Measurements from ENCODE around the gene NCAPG2. TPM values are rescaled to one million over a fixed set of nuclear protein-coding genes. Genes with fewer than 3 reads are reported as not detected.

The NCAPG2 gene
- total and polyA plus RNA-seq, 2 experiments from 2014 or later: 38.7 to 91.2 TPM

GRCh38 chr7:158663428-158663741 is 41.2 kb downstream of the NCAPG2 start (continued):
- TF ChIP-seq ETS1 (IDR thresholded peaks at IDR 0.05): no peak

GRCh38 chr7:158662610-158663427 is 41.8 kb downstream of the NCAPG2 start:
- Mint-ChIP-seq H3K27ac (no peak overlapping the region), H3K4me1 (peaks cover 4% of the 10 kb centered on the region; the same call in 2 of the 3 replicates), H3K27me3 (ENCODE audit: insufficient read depth, low read depth, poor library complexity) (peaks cover 2% of the 10 kb centered on the region), H3K4me3 (no peak overlapping the region), H3K9me3 (no peaks in the 10 kb centered on the region), H3K36me3 (ENCODE audit: low read depth) (peaks cover 55% of the 10 kb centered on the region)
- no peaks in the 10 kb centered on the region for H3K27me3 ChIP-seq (ENCODE audit: insufficient read depth)
- no peak overlapping the region for H3K4me2 ChIP-seq
- DNase-seq (ENCODE audit: low spot score): no peak
- ATAC-seq: no peak
- H3K4me1 ChIP-seq (ENCODE audit: insufficient read depth): no peaks in the 10 kb centered on the region; the same call in 1 of the 2 replicates
- H3K36me3 ChIP-seq (ENCODE audit: insufficient read depth): peaks cover 41% of the 10 kb centered on the region; the same call in 1 of the 2 replicates
- H2AFZ ChIP-seq: no peak overlapping the region
- peaks cover 9% of the 10 kb centered on the region; the same call in 1 of the 2 replicates for H3K79me2 ChIP-seq (replicated peaks; ENCODE audit: insufficient read depth)
- 0 out of 2 replicates have a peak, but pooled peaks cover 3% of the 10 kb centered on the region for H3F3A ChIP-seq (replicated peaks; ENCODE audit: low read depth)
- H3K27ac ChIP-seq (ENCODE audit: low read depth): no peak overlapping the region
- H3K4me3 ChIP-seq: no peak overlapping the region
- peaks cover 9% of the 10 kb centered on the region; the same call in 1 of the 2 replicates for H4K20me1 ChIP-seq (replicated peaks; ENCODE audit: insufficient read depth)
- H3K9me2 ChIP-seq (ENCODE audit: insufficient read depth): no peaks in the 10 kb centered on the region
- TF ChIP-seq ZNF331 (CRISPR knock-in tag; IDR thresholded peaks at IDR 0.05; ENCODE audit: low read depth) (no peak), CTCF (conservative IDR thresholded peaks at IDR 0.05; ENCODE audit: low read depth in 2 of 2) (no peak), EZH2phosphoT487 (IDR thresholded peaks at IDR 0.05; ENCODE audit: unreplicated experiment) (no peak), POLR2AphosphoS5 (IDR thresholded peaks at IDR 0.05; ENCODE audit: low read depth) (no peak), ZNF114 (CRISPR knock-in tag; IDR thresholded peaks at IDR 0.05) (no peak), REST (IDR thresholded peaks at IDR 0.05; ENCODE audit: unreplicated experiment) (no peak), STAT1 (IDR thresholded peaks at IDR 0.05; ENCODE audit: unreplicated experiment) (no peak), NANOG (IDR thresholded peaks at IDR 0.05; ENCODE audit: borderline replicate concordance) (no peak), ZNF462 (CRISPR knock-in tag; IDR thresholded peaks at IDR 0.05) (no peak), CREB1 (CRISPR knock-in tag; IDR thresholded peaks at IDR 0.05; ENCODE audit: low read depth) (no peak), EZH2 (IDR thresholded peaks at IDR 0.05; ENCODE audit: low read depth, unreplicated experiment) (no peak)

Measured in GM23338 (cell line).